Measurements from ENCODE around the gene SLC24A3.
A peak's percentile ranks its signal among the peaks of the same experiment; 100 is the strongest.
"Not testable (repeated sequence)": the region's sequence is repeated elsewhere in the genome, so short reads cannot be mapped to it uniquely, and the experiment has no call there.

Gene SLC24A3

GRCh38 chr20:19740512-19740911, 528.1 kb downstream of the SLC24A3 start:
- peaks cover 18% of the 10 kb centered on the region for H3K27me3 Mint-ChIP-seq
- H3K9me3 Mint-ChIP-seq = peaks cover 4% of the 10 kb centered on the region
- H3K4me1 Mint-ChIP-seq (ENCODE audit: low read depth) = peaks cover 12% of the 10 kb centered on the region
- no peak overlapping the region for H3K27ac Mint-ChIP-seq
- no peaks in the 10 kb centered on the region for H3K36me3 Mint-ChIP-seq (ENCODE audit: low read depth)
- H3K4me3 Mint-ChIP-seq = no peak overlapping the region

GRCh38 chr20:19741924-19742323, 529.5 kb downstream of the SLC24A3 start:
- H3K4me3 Mint-ChIP-seq = no peak overlapping the region
- peaks cover 6% of the 10 kb centered on the region for H3K4me1 Mint-ChIP-seq (ENCODE audit: low read depth)
- no peaks in the 10 kb centered on the region for H3K36me3 Mint-ChIP-seq (ENCODE audit: low read depth)
- H3K9me3 Mint-ChIP-seq = peaks cover 4% of the 10 kb centered on the region
- H3K27me3 Mint-ChIP-seq = peaks cover 21% of the 10 kb centered on the region
- H3K27ac Mint-ChIP-seq = no peak overlapping the region

GRCh38 chr20:19742974-19743639, 530.7 kb downstream of the SLC24A3 start:
- Mint-ChIP-seq H3K27ac (no peak overlapping the region), H3K36me3 (ENCODE audit: low read depth) (no peaks in the 10 kb centered on the region), H3K9me3 (peaks cover 4% of the 10 kb centered on the region), H3K4me3 (no peak overlapping the region), H3K4me1 (ENCODE audit: low read depth) (no peaks in the 10 kb centered on the region), H3K27me3 (peaks cover 21% of the 10 kb centered on the region)

DNA sequence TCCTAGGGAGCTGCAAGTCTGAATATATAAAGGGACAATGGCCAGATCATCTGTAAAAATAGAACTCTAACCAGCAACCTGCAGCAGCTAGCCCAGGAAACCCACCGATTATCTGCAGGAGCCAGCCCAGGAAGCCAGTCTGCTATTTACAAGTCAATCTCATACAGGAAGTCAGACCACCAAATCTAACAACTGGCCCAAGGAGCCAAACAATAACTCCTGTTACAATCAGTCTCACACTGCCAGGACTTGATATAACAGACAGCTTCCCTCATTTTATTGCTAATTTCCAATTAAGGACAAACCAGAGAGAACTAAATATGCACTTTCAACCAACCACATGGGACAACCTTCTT, 531.2 kb downstream of the SLC24A3 start:
- H3K27ac Mint-ChIP-seq = no peak overlapping the region
- peaks cover 4% of the 10 kb centered on the region for H3K9me3 Mint-ChIP-seq
- H3K4me3 Mint-ChIP-seq = no peak overlapping the region
- H3K27me3 Mint-ChIP-seq = peaks cover 23% of the 10 kb centered on the region
- no peaks in the 10 kb centered on the region for H3K36me3 Mint-ChIP-seq (ENCODE audit: low read depth)
- H3K4me1 Mint-ChIP-seq (ENCODE audit: low read depth) = no peaks in the 10 kb centered on the region

GRCh38 chr20:19745106-19745505, 532.7 kb downstream of the SLC24A3 start:
- H3K4me3 Mint-ChIP-seq = no peak overlapping the region
- H3K27me3 Mint-ChIP-seq = peaks cover 19% of the 10 kb centered on the region
- no peaks in the 10 kb centered on the region for H3K36me3 Mint-ChIP-seq (ENCODE audit: low read depth)
- no peaks in the 10 kb centered on the region for H3K4me1 Mint-ChIP-seq (ENCODE audit: low read depth)
- H3K27ac Mint-ChIP-seq = no peak overlapping the region
- H3K9me3 Mint-ChIP-seq = peaks cover 4% of the 10 kb centered on the region

DNA sequence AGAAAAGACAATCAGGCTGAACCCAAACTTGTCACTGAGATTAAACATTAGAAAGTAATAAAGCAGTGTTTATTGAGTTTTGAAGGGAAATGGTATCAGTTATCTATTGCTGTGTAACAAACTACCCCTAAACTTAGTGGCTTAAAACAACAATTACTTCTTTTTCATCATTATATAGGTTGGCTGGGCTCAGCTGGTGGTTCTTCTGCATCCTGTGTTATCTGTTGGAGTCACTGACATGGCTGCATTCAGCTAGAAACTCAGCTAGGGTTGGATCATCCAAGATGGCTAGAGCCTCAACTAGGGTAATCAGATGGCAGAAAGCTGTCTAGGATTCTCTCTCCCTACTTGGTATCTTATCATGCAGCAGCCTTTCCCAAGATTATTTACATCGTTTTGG, 533.1 kb downstream of the SLC24A3 start:
- Mint-ChIP-seq H3K9me3 (peaks cover 4% of the 10 kb centered on the region), H3K4me1 (ENCODE audit: low read depth) (no peaks in the 10 kb centered on the region), H3K27ac (no peak overlapping the region), H3K36me3 (ENCODE audit: low read depth) (no peaks in the 10 kb centered on the region), H3K27me3 (peaks cover 17% of the 10 kb centered on the region), H3K4me3 (no peak overlapping the region)

DNA sequence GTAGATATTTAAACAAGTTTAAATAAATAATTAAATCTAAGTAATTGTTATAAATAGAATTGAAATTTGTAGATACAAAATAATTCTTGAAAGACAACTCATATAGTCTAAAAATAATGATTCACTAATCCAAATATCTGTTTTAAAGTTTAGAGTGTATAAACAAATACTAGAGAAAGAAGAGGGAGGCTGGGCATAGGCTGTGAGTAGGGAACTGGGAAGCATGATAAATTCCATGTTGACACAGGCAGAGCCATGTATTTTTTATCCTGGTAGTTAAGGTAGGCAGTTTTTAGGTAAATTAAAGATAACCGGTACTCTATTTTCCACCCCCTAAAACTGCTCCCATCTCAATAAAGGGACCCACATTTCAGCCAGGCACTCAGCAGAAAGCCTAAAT, 534.0 kb downstream of the SLC24A3 start:
- Mint-ChIP-seq H3K27ac (no peak overlapping the region), H3K4me1 (ENCODE audit: low read depth) (no peaks in the 10 kb centered on the region), H3K4me3 (no peak overlapping the region), H3K9me3 (peaks cover 4% of the 10 kb centered on the region), H3K27me3 (peaks cover 9% of the 10 kb centered on the region), H3K36me3 (ENCODE audit: low read depth) (no peaks in the 10 kb centered on the region)

GRCh38 chr20:19747903-19748302, 535.5 kb downstream of the SLC24A3 start:
- peaks cover 10% of the 10 kb centered on the region for H3K27me3 Mint-ChIP-seq
- no peaks in the 10 kb centered on the region for H3K4me1 Mint-ChIP-seq (ENCODE audit: low read depth)
- peaks cover 4% of the 10 kb centered on the region for H3K9me3 Mint-ChIP-seq
- H3K36me3 Mint-ChIP-seq (ENCODE audit: low read depth) = no peaks in the 10 kb centered on the region
- H3K27ac Mint-ChIP-seq = no peak overlapping the region
- H3K4me3 Mint-ChIP-seq = no peak overlapping the region

DNA sequence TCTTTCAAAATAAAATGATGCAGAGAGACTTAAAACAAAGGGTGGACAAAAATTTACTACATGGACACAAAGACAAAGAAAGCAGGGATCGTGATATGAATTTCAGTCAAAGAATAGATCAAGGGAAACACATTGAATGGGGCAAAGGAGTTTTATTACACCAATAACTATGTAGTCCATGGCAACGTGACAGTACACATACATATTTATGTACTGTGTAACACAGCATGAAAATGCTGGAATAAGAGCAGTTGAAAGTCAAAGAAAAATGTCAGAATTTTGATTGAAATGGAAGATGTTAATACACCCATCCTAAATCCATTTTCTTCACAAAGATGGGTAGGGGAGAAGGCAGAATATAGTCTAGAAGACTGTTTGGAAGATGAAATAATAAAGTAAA, 536.2 kb downstream of the SLC24A3 start:
- Mint-ChIP-seq H3K4me1 (ENCODE audit: low read depth) (no peaks in the 10 kb centered on the region), H3K4me3 (no peak overlapping the region), H3K27me3 (peaks cover 13% of the 10 kb centered on the region), H3K36me3 (ENCODE audit: low read depth) (no peaks in the 10 kb centered on the region), H3K27ac (no peak overlapping the region), H3K9me3 (peaks cover 4% of the 10 kb centered on the region)

- Mint-ChIP-seq H3K27me3 (peaks cover 14% of the 10 kb centered on the region), H3K4me1 (ENCODE audit: low read depth) (no peaks in the 10 kb centered on the region), H3K4me3 (no peak overlapping the region), H3K36me3 (ENCODE audit: low read depth) (no peaks in the 10 kb centered on the region), H3K9me3 (peaks cover 1% of the 10 kb centered on the region), H3K27ac (no peak overlapping the region)
These were observed 537.2 kb downstream of the SLC24A3 start for GRCh38 chr20:19749618-19750071.

- Mint-ChIP-seq H3K4me1 (ENCODE audit: low read depth) (no peaks in the 10 kb centered on the region), H3K4me3 (no peak overlapping the region), H3K36me3 (ENCODE audit: low read depth) (no peaks in the 10 kb centered on the region), H3K27ac (no peak overlapping the region), H3K9me3 (no peaks in the 10 kb centered on the region), H3K27me3 (peaks cover 14% of the 10 kb centered on the region)
These were observed 537.7 kb downstream of the SLC24A3 start for GRCh38 chr20:19750101-19750606.

DNA sequence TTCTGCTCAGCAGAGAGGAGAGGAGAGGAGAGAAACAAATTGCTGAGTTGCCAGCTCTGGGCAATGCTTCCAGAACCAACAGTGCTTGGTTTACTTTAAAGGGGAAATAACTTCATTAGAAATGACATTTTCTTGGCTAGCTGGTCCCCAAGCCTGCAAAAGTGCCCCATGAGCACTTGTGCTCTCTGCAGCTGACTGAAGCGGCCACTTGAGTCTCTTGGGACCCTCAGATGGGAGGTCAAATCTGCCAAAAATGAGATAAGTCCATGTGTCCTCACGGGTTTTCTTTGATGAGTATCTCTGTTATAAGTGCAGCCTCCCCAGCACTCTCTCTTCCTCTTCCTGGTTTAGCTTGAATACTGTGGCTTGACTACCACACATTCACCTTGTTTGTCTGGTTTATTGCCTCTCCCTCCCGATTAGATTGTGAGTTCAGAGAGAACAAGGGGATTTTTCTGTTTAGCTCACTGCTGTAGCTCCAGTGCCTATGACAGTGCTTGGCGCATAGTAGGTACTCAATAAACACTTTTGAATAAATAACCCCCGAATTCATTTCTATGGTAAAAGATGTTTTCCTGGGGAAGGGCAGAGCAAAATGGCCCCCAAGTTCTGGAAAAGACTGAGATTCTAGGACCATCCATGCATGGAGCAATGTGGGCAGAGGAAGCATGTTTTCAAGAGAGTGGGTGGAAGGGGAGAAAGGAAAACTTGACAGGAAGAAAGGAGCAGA, 538.6 kb downstream of the SLC24A3 start:
- no peaks in the 10 kb centered on the region for H3K4me1 Mint-ChIP-seq (ENCODE audit: low read depth)
- no peaks in the 10 kb centered on the region for H3K36me3 Mint-ChIP-seq (ENCODE audit: low read depth)
- H3K27me3 Mint-ChIP-seq = peaks cover 15% of the 10 kb centered on the region
- no peak overlapping the region for H3K27ac Mint-ChIP-seq
- H3K4me3 Mint-ChIP-seq = no peak overlapping the region
- no peaks in the 10 kb centered on the region for H3K9me3 Mint-ChIP-seq

GRCh38 chr20:19754201-19754600, 541.8 kb downstream of the SLC24A3 start:
- not testable (repeated sequence) for H3K4me1 Mint-ChIP-seq (ENCODE audit: low read depth); H3K36me3 Mint-ChIP-seq (ENCODE audit: low read depth); H3K4me3 Mint-ChIP-seq; H3K27ac Mint-ChIP-seq; H3K9me3 Mint-ChIP-seq
- peaks cover 31% of the 10 kb centered on the region for H3K27me3 Mint-ChIP-seq

- H3K9me3 Mint-ChIP-seq = no peaks in the 10 kb centered on the region
- H3K4me1 Mint-ChIP-seq (ENCODE audit: low read depth) = peaks cover 3% of the 10 kb centered on the region
- H3K27ac Mint-ChIP-seq = no peak overlapping the region
- H3K4me3 Mint-ChIP-seq = no peak overlapping the region
- peaks cover 45% of the 10 kb centered on the region for H3K27me3 Mint-ChIP-seq
- H3K36me3 Mint-ChIP-seq (ENCODE audit: low read depth) = no peaks in the 10 kb centered on the region
These were observed 544.5 kb downstream of the SLC24A3 start for GRCh38 chr20:19756761-19757486.

- Mint-ChIP-seq H3K27me3 (peaks cover 48% of the 10 kb centered on the region), H3K36me3 (ENCODE audit: low read depth) (no peaks in the 10 kb centered on the region), H3K9me3 (peaks cover 4% of the 10 kb centered on the region), H3K4me3 (peak overlapping the region; percentile 59), H3K27ac (no peak overlapping the region), H3K4me1 (ENCODE audit: low read depth) (peaks cover 3% of the 10 kb centered on the region)
These were observed 545.2 kb downstream of the SLC24A3 start for GRCh38 chr20:19757487-19758132.

Measured in stimulated activated naive CD8-positive, alpha-beta T cell treated with anti-CD3 and anti-CD28 coated beads, Interleukin-15, Interleukin-2, amounts not matched to agents 100 ng/mL and 50 ng/mL, for 24 hours (primary cell).